GM10266 (cell line): ENCODE results near the gene TIGIT.
"Not testable (repeated sequence)": the region's sequence is repeated elsewhere in the genome, so short reads cannot be mapped to it uniquely, and the experiment has no call there.

Experiments used
- DNase-seq: peaks from one replicate; pipeline ENCODE4 v3.0.0; 2012; ENCODE audit errors: extremely low spot score
- CTCF ChIP-seq: IDR thresholded peaks from 2 replicates; pipeline ENCODE4 v1.5.1; 2012; ENCODE audit warnings: mild to moderate bottlenecking, low read depth; ENCODE audit not compliant: control insufficient read depth, insufficient read depth; ENCODE audit errors: missing control alignments

TIGIT gene

GRCh38 chr3:114274929-114275328 is 18.9 kb upstream of the TIGIT start:
- DNase-seq: no peak
- no peak for TF ChIP-seq CTCF

- not testable (repeated sequence) for DNase-seq
Observed at GRCh38 chr3:114276856-114277255, 17.0 kb upstream of the TIGIT start.

GRCh38 chr3:114284644-114285043 is 9.2 kb upstream of the TIGIT start:
- DNase-seq: no peak
- TF ChIP-seq CTCF: no peak

GRCh38 chr3:114285648-114286230 is 8.1 kb upstream of the TIGIT start:
- no peak for TF ChIP-seq CTCF

GRCh38 chr3:114286266-114286665 is 7.6 kb upstream of the TIGIT start:
- DNase-seq: no peak
- TF ChIP-seq CTCF: no peak

More at GRCh38 chr3:114285648-114286230, 8.1 kb upstream of the TIGIT start:
- DNase-seq: no peak

GRCh38 chr3:114290911-114291901 is 2.6 kb upstream of the TIGIT start:
- DNase-seq: peak; percentile 76
- TF ChIP-seq CTCF: peak; percentile 96

- TF ChIP-seq CTCF: no peak
- DNase-seq: no peak
Observed at GRCh38 chr3:114294940-114295480, 1.2 kb downstream of the TIGIT start.
